HG03575 (cell line): ENCODE measurements around the gene MYOZ2.

Experiments
- ATAC-seq: cut with Tn5 transposase; IDR thresholded peaks from one replicate; pipeline ENCODE4 v1.9.1; 2021; ENCODE audit not compliant: unreplicated experiment, insufficient number of reproducible peaks, low FRiP score; ENCODE audit errors: extremely low read depth

The MYOZ2 gene

DNA sequence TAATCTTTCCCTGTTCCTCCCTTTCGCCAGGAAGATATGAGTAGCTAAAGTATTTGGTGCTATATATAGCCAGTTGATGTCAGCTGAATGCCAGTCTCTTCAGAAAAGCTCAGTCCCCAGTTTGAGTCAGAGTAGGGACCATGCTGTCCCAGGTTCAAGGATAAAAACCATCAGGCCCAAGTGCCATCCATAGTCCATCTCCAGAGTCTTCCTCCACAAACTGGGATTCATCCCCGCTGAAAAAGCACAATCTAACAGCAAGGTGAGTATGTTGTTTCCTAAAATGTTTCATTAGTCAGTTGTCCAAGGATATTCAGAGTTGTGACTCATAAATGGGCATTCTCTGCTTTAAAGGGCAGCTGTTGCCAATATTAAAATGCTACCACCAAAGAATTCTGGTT is at the start of gene MYOZ2:
MYOZ2 (plus strand) TSS at position 112 of the 401 bp plus-strand sequence. CDS start 694 bp downstream, outside the sequence.
- no peak for ATAC-seq

DNA sequence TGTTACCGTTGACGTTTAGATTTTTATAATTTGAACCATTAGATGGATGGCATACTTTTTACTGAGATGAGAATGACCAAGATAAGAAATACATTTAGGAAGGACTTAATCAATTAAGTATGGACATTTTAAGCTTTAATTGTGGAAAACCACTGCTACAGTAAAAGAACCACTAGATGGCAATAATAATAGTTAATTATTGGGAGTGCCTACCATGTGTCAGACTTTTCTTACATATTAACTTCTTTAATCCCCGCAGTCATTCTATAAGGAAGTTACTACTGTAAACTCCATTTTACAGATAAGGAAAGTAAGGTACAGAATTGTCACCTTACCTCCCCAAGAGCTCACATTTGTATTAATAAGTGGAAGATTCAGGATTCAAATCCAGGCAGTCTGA is 48.5 kb upstream of the MYOZ2 start:
- no peak for ATAC-seq

DNA sequence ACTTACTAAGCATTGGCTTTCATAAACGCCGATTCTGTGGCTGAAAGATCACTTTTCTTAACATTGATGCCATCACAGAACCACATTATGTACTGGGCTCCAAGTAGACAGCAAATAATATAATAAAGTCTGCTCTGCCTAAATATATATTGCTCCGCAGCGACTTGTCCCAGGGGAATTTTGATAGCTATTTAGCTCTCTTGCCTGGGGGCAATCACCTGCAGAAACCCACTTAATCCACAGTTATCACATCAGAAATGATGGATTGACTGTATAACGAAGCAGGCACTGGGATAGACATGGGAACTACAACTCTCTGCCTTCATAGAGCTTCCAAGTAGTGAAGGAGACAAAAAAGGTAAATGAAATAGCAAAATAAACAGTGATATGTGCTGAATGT is 48.0 kb upstream of the MYOZ2 start:
- no peak for ATAC-seq

DNA sequence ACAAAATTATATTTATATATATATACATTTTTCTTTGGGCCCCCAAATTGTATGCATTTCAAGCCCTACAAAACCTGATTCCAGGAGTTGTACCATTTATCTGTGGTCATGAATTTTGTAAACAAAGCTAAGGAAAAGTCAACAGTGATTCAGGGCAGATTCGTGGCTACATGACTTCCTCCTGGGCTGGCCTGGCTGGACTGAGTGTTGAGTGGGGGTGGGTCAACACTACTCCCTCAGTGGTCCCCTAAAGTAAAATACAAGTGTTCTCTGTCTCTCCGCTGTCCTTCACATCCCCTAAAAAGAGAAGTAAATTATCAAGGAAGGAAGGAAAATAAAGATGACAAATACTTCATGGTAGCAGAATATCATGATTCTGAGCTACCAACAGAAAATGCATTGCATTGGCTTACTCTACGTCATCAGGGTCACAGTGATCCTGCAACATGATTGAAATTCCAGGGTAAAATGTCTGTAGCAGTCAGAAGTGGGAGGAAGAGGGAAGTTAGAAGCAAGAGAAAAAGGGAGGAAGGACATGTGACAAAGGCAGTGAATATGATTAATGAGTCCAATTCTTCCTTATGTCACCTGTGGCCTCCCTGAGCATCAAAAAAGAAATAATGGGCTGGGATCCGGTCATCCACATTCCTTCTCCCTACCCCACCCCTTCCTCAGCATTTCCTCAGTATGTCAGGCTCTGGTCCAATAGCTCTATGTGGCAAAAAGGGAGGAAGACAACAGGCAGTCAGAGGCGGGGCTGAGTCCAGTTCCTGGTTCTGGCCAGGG is 42.4 kb upstream of the MYOZ2 start:
- no peak for ATAC-seq

DNA sequence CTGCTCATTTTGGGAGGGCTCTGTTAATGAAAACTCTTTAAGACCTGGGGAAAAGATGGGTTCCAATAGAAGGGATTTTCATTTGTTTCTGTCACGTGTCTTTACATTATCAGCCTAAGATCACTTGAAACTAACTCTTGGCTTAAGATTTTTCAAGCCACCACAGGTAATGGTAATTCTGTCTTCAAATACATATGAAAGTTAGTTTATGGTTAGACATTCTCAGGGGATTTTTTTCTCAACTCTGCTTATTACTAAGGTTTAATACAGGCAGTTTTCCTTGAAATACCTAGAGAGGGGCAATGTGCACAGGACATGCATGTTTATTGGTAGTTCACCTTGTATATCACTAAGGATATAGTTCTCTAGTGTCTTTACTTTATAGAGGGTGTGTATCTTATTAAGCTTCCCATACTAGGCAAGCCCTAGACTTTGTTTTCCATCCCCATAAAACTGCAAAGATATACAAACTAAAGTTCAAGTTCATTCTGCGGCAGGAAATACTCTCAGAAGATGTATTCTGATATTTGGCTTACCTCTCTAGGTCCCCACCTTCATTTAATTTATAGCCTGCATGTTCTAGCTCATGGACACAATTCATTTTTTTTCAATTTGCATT is 38.2 kb upstream of the MYOZ2 start:
- no peak for ATAC-seq

DNA sequence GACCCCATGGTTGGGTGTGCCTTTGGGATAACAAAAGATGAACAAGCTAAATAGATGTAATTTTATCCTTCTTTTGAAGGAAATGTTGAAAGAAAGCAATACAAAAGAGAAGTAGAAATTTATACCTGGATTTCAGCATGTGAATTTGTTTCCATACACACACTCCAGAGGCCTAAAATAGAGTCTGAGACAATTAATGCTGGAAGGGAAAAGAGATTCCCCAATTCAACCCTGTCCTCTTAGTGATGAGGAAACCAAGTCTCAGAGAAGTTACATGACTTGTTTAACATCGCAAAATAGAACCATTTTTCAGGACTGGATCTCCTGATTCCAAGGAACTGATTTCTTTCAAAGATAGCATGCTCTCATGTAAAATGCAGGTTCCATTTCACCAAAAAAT is 37.3 kb upstream of the MYOZ2 start:
- no peak for ATAC-seq

DNA sequence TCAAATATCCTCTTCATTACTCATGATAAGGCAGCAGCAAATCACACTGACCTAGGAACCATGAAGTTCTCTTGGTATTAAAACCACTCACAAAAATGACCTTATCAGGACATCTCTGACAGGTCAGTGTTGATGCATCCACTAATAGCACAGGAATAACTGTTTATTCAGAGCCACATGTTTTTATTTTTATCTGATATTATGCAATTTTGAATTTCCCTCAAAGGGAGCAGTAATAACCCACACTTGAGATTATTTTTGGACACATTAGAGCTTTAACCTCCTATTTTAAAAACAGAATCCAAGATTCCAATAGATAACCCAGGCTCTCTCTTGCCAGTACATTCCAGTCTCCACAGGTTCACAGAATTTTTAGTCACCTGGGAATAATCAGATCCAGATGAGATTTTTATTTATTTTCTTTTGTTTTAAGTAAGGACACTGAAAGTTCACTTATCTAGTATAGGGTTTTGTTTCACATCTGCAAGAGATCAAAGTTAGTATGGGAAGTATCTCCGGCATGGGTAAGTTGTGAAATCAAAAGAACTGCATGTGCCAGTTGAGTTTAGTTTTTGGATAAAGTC is 36.3 kb upstream of the MYOZ2 start:
- no peak for ATAC-seq

DNA sequence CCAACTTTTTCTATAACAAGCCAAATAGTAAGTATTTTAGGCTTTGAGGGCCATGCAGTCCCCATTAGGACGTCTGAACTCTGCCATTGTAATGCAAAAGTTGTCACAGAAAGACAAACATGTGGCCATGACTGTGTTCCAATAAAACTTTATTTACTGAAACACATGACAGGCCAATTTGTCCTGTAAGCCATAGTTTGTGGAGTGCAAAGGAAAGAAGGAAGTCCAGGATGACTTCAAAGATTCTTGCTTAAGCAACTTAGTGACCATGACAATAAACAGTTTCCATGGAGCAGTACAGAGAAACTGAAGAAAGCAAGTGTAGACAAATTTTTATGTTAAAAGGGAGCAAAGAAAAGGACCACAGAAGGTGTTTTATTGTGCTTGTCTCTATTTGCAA is 35.0 kb upstream of the MYOZ2 start:
- no peak for ATAC-seq

DNA sequence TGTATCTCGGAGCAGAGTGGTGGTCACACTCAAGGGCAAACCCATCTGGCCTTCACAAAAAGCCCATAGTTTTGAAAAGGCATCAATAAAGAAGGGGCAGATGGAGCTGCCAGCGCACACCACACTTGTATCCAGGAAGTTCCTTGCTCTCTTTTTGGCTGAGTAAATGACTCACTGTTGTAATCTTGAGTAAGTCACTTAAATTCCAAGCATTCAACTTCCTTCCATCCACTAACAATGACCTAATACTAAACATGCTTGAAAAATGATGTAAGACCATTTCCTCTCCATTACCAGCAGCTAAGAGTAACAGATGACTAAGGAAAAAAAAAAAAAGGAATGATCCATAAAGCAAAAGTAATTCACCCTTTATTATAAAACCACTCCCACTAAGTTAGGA is 32.4 kb upstream of the MYOZ2 start:
- ATAC-seq: no peak

DNA sequence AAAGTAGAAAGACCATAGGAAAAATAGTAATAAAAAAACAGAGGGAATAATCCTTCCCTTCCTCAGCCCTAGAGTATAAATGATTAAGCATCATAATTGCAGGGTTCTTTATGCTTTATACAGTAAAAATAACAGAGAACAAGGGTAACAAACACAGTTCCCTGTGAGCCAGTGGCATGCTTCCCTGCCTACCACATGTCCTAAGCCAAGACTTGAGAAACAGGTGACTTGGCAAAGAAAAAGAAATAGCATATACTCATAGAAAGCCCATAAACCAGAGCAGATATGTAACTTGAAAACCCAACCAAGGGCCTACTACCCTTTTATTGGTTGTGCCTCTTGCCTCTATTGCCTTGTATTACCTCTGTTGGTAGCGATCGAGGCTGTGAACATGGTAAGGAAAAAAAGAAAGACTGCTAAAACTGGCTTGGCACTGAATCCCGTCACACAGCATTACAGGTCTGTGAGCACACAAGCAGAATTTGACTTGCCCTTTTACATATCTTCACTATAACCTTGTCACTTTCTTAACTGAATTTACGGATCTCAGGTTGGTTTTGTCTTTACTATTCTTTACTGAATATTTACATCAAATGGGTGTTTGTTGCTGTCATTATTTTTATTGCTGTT is 30.9 kb upstream of the MYOZ2 start:
- no peak for ATAC-seq

DNA sequence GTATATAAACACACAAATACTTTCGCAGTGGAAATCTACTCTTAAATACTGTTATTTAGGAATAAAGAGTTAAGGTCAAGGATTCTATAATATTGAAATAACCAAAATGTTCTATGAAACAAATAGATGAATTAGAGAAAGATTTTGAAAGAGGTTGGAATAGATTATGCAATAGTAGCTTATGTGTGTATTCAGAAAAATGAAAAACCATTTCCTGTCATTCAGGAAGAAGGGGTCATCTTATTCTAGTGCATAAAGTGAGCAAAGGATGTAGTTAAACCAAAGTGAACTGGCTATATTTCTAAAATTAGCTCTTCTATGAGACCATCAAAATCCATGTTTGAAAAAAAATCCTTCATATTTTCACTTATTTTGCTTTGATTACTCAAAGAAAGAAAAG is 30.0 kb upstream of the MYOZ2 start:
- no peak for ATAC-seq

DNA sequence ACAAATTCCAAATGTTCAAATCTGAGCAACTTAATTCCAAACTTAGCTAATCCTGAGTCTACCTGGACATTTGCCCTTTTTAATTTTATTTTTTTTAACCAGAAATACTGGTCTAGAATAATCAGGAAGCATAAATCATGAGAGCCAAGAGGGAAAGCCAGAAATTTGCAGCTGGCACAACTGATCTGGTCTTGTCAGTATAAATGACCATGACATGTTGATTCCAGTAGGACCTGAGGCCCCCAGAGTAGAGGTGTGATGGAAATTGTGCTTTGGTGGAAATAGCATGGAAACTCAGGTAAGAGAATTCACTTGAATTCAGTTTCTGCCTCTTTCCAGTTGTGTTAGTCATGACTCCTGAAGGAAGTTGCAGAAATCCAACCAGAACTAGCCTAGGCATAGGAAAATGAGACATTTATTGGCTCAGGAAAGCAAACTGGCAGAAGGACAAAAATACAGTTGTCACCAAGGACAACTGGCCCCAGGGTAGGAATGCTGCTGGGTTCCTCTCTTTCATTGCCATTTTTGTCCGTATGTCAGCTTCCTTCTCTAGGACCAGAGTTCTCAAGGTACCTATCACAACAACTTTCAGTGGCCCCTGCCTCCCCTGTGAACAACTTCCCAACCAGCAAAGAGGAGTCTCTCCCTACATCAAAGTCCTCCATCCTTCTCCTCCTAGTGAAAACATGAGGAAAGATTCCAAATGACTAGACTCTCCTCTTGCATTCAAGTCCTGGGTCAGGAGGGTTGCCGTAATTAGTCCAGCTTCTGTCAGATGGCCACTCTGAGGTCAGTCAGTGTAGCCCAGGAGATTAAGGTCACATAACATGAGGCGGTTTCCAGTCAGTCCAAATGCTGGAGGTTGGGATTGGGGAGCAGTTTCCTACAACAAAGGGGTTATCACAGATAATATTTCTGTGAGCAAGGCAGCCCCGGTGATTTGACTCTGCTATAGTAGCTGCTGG is 29.3 kb upstream of the MYOZ2 start:
- no peak for ATAC-seq

DNA sequence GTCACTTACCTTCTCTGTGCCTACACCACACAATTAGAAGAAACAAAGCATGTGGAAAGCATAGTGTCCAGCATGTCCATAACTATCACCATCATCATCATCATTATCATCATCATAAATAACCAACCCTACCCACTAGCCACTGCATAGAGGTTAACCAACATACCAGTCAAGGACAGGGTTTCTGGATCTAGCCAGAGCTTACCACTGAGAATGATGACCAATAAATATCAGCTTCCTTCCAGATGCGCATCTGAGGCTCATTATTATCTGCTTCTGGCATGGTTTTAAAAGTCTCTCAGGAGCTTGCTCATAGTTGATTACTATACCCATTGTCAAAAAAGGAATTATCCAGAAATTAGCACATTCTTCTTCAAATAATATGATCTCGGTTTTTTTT is 25.5 kb upstream of the MYOZ2 start:
- no peak for ATAC-seq

DNA sequence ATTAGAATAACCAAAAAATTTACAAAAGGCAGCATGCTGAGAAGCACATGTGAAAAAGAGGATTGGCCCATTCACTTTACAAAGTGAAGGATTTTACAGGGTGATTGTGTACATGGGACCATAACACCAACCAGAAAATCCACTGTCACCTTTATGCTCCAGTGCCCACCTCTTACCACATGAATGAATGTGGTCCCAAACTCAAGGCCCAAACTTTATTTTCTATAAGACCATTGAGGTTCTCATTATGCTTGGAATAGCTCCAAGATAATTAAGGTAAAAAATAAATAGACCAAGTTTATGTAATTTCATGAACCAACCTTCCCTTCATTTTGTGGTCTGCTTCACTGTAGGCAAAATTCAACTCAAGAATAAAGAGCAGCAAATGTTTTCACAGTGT is 24.3 kb upstream of the MYOZ2 start:
- ATAC-seq: no peak

DNA sequence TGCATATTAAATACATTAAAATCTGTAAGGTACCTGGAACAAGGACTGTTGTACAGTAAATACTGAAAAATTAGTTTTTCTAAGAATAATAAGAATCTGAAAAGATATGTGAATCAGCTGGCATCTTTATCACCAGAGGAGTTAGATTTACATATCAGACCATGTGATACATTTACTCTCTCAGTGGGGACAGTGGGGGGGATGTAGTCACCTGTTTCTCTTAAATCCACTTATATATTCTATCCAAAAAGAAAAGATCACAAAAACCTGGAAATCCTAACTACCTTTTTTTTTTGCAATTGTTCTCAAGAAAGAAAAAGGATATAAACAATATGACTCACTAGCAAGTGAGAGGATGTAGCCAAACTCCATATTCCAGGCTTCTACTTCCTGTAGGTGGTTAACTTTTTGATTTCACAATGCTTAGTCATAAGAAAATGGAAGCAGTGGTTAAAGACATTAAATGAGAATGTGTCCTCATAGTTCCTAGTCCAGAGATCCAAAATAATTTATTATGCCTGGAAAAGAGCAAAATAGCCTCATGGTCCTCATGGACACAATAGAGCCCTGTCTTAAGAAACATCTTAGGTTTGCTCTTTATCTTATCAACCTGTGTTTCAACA is 22.5 kb upstream of the MYOZ2 start:
- ATAC-seq: no peak

DNA sequence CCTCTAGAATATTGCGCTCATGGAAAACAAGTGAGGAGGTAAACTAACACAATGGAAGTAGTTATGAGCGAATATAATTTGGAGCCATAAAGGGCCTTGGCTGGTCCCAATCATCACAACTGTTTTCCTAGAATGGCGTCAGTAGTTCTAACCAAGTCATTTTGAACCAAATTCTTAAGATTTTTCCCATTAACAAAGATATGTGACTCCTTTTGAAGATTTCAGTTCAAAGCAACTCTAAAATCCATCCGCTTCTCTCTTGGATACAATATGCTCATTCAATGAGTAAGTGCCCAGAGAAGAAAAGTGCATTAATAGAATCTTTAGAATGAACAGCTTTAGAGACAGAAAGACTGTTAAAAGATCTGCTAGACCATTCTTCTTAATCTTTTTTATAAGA is 19.6 kb upstream of the MYOZ2 start:
- ATAC-seq: no peak

DNA sequence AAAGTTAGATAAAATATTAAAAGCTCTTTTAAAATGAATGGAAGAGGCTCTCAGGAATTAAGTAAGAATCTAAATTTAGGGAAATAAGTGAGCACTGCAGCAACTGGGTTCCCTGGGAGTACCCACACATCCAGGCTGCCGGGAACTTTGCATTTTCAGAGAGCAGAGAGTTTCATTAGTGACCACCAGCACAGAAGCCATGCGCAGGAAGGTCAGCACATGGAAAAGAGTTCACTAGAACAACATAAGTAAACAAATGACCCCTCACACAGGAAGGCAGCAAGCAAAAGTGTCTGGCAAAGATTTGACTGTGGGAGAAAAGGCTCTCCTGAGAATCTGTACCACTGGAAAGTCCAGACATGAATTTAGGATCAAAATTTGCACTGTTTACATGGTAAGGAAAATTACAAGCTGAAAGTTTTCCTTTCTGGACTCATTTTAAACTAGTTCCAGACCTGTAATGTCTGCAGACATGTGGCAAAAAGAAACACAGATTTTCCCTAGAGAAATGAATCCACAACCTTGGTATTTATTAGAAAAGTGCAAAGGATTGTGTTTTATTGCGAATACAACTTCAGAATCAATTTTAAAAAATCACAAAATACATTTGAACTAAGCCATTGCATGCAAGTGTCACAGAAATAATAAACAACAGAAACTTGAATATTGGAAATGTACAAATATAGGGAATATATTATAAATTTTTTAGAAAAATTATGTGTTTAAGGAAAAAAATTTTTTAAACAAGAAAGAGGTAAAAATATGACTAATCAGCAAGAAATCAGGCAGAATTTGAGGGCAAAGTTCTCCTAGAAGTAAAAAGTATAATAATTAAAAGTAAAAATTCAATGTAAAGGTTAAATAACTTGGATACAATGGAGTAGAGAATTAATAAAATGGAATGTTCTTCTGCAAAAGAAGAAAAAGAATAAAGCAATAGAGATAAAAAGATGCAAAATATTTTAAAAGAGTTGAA is 18.4 kb upstream of the MYOZ2 start:
- no peak for ATAC-seq
